Heart right ventricle (tissue), 16 donors: ENCODE data around the gene SIK1. TPM values are rescaled to one million over a fixed set of nuclear protein-coding genes. Genes with fewer than 3 reads are reported as not detected.

Experiments
- ATAC-seq, 8 donors: fragments of 200-7000 bp; cut with Tn5 transposase; one replicate each; pipeline ENCODE4 v1.9.1; 2020; ENCODE audit warnings: mild to moderate bottlenecking in 8 of 8, moderate library complexity in 8 of 8, moderate number of reproducible peaks in 1 of 8
- DNase-seq, 2 donors: peaks; one replicate each; pipeline ENCODE4 v3.0.0-alpha.2; 2020
- H3K27ac ChIP-seq, 10 donors: fragments of 200-600 bp; sonication (generic) in 2 of 10; one replicate each; pipeline versions ENCODE4 v1.5.0 to v1.8.0; 2020 to 2022; ENCODE audit warnings: mild to moderate bottlenecking in 3 of 10
- H3K27me3 ChIP-seq, 7 donors: fragments of 200-600 bp; one replicate each; pipeline ENCODE4 v1.8.0; 2021 to 2022; ENCODE audit warnings: mild to moderate bottlenecking in 2 of 7
- H3K36me3 ChIP-seq, 9 donors: fragments of 200-600 bp; sonication (generic) in 1 of 9; one replicate each; pipeline versions ENCODE4 v1.5.0 to v1.8.0; 2020 to 2022; ENCODE audit warnings: mild to moderate bottlenecking in 2 of 9
- H3K4me1 ChIP-seq, 9 donors: fragments of 200-600 bp; sonication (generic) in 1 of 9; one replicate each; pipeline versions ENCODE4 v1.5.0 to v1.8.0; 2020 to 2022; ENCODE audit warnings: mild to moderate bottlenecking in 4 of 9
- H3K4me3 ChIP-seq, 10 donors: fragments of 200-600 bp; sonication (generic) in 2 of 10; one replicate each; pipeline versions ENCODE4 v1.5.0 to v1.8.0; 2020 to 2022; ENCODE audit warnings: mild to moderate bottlenecking in 7 of 10, moderate library complexity in 2 of 10
- H3K9me3 ChIP-seq, 11 donors: fragments of 200-600 bp in 10 of 11; sonication (generic) in 2 of 11; one replicate each; pipeline versions ENCODE4 v1.5.0 to v1.8.0; 2013 to 2022; ENCODE audit warnings: mild to moderate bottlenecking in 2 of 11, control low read depth in 1 of 11, moderate library complexity in 1 of 11
- WGBS, 2 donors: extraction: QIAGEN DNeasy Blood & Tissue Kit; methylation state at CpG; one replicate each; pipeline ENCODE4 v1.1.7; 2013; ENCODE audit warnings: inconsistent platforms in 1 of 2; 5-methylcytosine and 5-hydroxymethylcytosine counted together
- intact Hi-C, 10 donors: fragments of 100-400 bp; cut with DNase I; formaldehyde crosslinking; loops; one replicate each; pipeline versions ENCODE4 v1.11.1 to v1.14.2; 2022
- polyA plus RNA-seq, 2 donors: library from polyadenylated mRNA; stranded (reverse); fragments of 200-250 nt; gene quantifications; one replicate each; pipeline ENCODE4 v1.2.3, GENCODE V29; 2013
- total RNA-seq, 10 donors: library from RNA; stranded (reverse); fragmentation: NEBNext Ultra II Directional in 3 of 10; extraction: Animal tissue kit (Norgen Biotek cat#: 25700) in 3 of 10; gene quantifications; one replicate each; pipeline versions ENCODE4 v1.2.1 to v1.2.4, GENCODE V29; 2021 to 2023
- TF ChIP-seq, protein P1 (sequence below), 9 donors: fragments of 200-600 bp; sonication (generic) in 2 of 9; IDR thresholded peaks; one replicate each; pipeline versions ENCODE4 v1.5.0 to v1.8.0; 2021 to 2022; ENCODE audit warnings: antibody characterized with exemption in 9 of 9, mild to moderate bottlenecking in 5 of 9, moderate library complexity in 1 of 9
- donor health status: Arrhythmogenic right ventricular cardiomyopathy.
- donor health status: ischemic (EF 13 %, LVEDD 7.1; RV severe dilation, severe dysfunction).
- donor health status: healthy with polysubstance abuse.
- donor health status: DM: no; HTN: yes; CAD: no.
- donor health status: DM: no; HTN: no; CAD: no.
- donor health status: ischemic (EF 25% LVEDD 6.9; RV normal size, moderate dysfunction).
- donor health status: ischemic (EF 25% LVEDD 5.7; RV mildly dilated, moderate dysfunction).
- donor health status: healthy.
- donor health status: DM: yes; HTN: yes; CAD: no.
- donor health status: Ischemic cardiomyopathy.
- donor health status: ischemic (EF 35%, LVEDD 5.7; RV mildly dilated, moderate dysfunction).
- donor health status: nonischemic (EF 11% LVEDD 7.7; RV severe dilation, severe dysfunction).
- donor health status: DM: yes; HTN: yes; CAD: no.
- donor health status: PGD.
- donor health status: ischemic (EF 29% LVEDD 5.4; RV normal size, mild dysfunction).
- donor health status: nonischemic (EF 23%, LVEDD 6.1; RV moderate dilation, normal function).

SIK1 gene
- total and polyA plus RNA-seq, 12 donors: 3.1 to 109 (median 16.4) TPM

DNA sequence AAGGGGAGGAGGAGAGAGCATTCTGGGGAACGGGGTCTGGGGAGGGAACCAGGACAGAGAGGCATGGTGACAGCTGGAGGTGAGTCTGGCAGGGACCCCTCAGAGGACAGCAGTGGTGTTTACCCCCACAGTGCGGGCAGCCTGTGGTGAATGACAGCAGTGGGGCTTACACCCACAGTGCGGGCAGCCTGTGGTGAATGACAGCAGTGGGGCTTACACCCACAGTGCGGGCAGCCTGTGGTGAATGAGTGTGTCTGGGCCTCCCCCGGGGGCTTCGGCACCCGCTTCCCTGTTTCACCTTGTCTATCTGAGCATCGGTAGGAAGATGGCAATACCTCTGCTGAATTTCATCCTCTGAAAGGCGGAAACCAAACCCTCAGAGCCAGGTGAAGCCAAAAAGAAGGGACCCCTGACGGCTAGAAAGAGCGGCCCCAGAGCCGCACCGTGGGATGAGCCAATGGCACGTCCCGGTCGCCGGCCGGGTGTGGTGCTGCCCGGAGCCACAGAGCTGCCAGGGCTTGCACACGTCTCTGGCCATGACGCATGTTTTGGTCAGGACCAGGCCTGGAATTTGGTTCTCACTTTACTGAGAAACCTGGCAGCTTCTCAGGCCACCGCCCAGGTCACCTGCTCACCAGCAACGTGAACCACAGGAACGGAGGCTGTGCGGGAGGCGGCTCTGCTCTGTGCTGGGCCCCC is 54.1 kb downstream of the SIK1 start:
- ATAC-seq (no peak), DNase-seq (peak in 1 of 2 donors; percentile 7)
- Histone ChIP-seq H3K9me3 (no peaks in the 10 kb centered on the region), H3K36me3 (no peaks in the 10 kb centered on the region), H3K4me1 (peaks cover 0 to 10% (median 0%) of the 10 kb centered on the region in 9 donors), H3K4me3 (no peak overlapping the region), H3K27ac (no peak overlapping the region), H3K27me3 (no peaks in the 10 kb centered on the region)
- TF ChIP-seq, protein P1, sequence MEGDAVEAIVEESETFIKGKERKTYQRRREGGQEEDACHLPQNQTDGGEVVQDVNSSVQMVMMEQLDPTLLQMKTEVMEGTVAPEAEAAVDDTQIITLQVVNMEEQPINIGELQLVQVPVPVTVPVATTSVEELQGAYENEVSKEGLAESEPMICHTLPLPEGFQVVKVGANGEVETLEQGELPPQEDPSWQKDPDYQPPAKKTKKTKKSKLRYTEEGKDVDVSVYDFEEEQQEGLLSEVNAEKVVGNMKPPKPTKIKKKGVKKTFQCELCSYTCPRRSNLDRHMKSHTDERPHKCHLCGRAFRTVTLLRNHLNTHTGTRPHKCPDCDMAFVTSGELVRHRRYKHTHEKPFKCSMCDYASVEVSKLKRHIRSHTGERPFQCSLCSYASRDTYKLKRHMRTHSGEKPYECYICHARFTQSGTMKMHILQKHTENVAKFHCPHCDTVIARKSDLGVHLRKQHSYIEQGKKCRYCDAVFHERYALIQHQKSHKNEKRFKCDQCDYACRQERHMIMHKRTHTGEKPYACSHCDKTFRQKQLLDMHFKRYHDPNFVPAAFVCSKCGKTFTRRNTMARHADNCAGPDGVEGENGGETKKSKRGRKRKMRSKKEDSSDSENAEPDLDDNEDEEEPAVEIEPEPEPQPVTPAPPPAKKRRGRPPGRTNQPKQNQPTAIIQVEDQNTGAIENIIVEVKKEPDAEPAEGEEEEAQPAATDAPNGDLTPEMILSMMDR (IDR thresholded peaks at IDR 0.05): no peak
- intact Hi-C loops: no loop called here
- WGBS, 2 donors: 91 to 94% methylated on average over 26 of the region's 26 CpGs

DNA sequence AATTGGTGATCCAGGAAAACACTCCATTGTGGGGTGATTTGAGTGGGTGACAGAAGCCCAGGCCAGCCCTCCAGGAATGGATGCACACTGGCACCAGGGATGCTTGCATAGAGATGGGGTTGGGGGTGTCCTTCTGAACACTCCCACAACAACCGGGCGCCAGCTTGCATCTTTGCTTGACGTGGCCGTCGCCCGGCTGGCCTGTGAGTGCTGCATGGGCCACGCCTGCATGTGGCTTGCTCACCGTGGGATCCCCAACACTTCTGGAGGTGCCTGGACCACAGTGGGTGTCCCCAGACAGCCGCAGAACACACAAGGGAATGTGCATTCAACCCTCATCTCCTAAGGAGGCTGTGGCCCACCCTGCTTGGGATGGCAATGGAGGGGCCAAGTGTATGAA is 55.1 kb downstream of the SIK1 start:
- WGBS, 2 donors: 95 to 97% methylated on average over 9 of the region's 9 CpGs
- TF ChIP-seq, protein P1 (IDR thresholded peaks at IDR 0.05): no peak
- peak in 1 of 2 donors; percentile 9 for DNase-seq
- no peaks in the 10 kb centered on the region for H3K9me3 ChIP-seq
- H3K27me3 ChIP-seq: no peaks in the 10 kb centered on the region
- no peak overlapping the region for H3K27ac ChIP-seq
- ATAC-seq: no peak
- H3K4me1 ChIP-seq: peaks cover 0 to 18% (median 4%) of the 10 kb centered on the region in 9 donors
- no peak overlapping the region for H3K4me3 ChIP-seq
- H3K36me3 ChIP-seq: no peaks in the 10 kb centered on the region
- intact Hi-C loops: no loop called here

DNA sequence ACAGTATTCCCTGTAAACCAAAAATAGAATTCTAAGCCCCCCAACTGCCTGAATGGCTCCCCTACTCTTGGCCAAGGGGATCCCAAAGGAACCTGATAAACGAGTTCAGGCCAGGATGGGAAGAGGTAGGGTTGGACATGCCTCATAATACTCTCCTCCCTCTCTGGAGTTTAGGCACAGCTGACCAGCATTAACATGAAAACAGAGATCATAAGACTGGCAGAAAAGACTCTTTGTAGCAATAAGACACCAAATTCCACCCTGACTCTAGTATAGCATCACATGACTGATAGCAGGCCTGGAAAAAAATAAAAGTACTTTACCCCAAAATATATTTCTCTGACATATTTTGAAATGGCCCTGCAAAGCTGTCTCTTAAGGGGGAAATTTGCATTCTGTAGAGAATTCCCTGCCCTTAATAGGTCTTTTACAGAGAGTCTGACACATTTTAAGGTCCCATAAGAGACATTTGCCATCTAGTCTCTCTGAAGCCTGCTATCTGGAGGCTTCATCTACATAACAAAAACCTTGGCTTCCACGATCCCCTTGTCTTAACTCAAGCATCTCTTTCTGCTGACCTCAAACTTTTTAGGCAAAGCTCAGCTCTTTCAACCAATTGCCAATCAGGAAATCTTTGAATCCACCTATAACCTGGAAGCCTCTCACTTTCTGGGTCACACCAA is 55.9 kb downstream of the SIK1 start:
- WGBS, 2 donors: 79 to 90% methylated on average over 2 of the region's 2 CpGs
- no peaks in the 10 kb centered on the region for H3K27me3 ChIP-seq
- TF ChIP-seq, protein P1 (IDR thresholded peaks at IDR 0.05): no peak

DNA sequence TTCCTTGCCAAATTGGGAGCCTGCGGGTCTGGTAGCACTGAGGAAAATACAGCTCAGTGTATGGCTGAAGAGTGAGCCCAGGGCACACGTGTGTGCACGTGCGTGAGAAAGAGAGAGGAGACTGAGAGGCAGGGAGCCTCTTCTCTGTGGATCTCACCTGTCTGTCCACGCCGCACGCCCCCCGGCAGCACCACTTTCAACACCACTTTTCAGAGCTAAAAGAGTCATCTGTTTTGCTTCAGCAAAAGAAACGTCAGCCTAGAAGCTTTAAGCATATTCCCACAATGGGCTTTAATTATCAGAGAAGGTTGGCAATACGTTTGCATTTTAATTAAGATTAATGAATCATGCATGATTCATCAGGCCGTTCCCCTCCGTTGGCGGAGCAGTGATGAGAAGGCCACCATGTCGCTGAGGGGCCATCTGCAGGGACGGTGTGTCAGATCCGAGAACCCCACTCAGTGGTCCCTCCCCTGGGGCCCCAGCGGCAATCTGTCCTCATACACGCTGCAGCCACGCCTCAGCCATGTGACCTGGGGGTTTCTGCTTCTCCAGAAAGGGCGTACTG is 56.8 kb downstream of the SIK1 start:
- TF ChIP-seq, protein P1 (IDR thresholded peaks at IDR 0.05): no peak
- DNase-seq: peak in 1 of 2 donors; percentile 7
- ATAC-seq: no peak

More for the DNA sequence above, 55.9 kb downstream of the SIK1 start:
- intact Hi-C loops: no loop called here
- Histone ChIP-seq H3K4me3 (no peak overlapping the region), H3K27ac (no peak overlapping the region), H3K9me3 (no peaks in the 10 kb centered on the region), H3K36me3 (no peaks in the 10 kb centered on the region), H3K4me1 (peaks cover 0 to 21% (median 4%) of the 10 kb centered on the region in 9 donors)
- DNase-seq: no peak
- ATAC-seq: no peak

More for the DNA sequence above, 56.8 kb downstream of the SIK1 start:
- H3K9me3 ChIP-seq: no peaks in the 10 kb centered on the region
- WGBS, 2 donors: 66 to 75% methylated on average over 20 of the region's 20 CpGs
- intact Hi-C loops: no loop called here
- no peaks in the 10 kb centered on the region for H3K27me3 ChIP-seq
- no peak overlapping the region for H3K4me3 ChIP-seq
- H3K4me1 ChIP-seq: peaks cover 0 to 29% (median 9%) of the 10 kb centered on the region in 9 donors
- H3K36me3 ChIP-seq: no peaks in the 10 kb centered on the region
- H3K27ac ChIP-seq: no peak overlapping the region
